ENCODE results near the gene HMGCL.
"Not testable (repeated sequence)": the region's sequence is repeated elsewhere in the genome, so short reads cannot be mapped to it uniquely, and the experiment has no call there.

HMGCL gene

GRCh38 chr1:23825076-23825761, at the start of gene HMGCL:
HMGCL (minus strand) TSS chr1:23825429; CDS start chr1:23825415, 14 bp downstream.
- peak; percentile 90 for DNase-seq

- DNase-seq: no peak
These were observed 47.2 kb upstream of the HMGCL start for GRCh38 chr1:23872421-23872820.

GRCh38 chr1:23869051-23869450, 43.8 kb upstream of the HMGCL start:
- DNase-seq: no peak

GRCh38 chr1:23868557-23869016, 43.4 kb upstream of the HMGCL start:
- no peak for DNase-seq

GRCh38 chr1:23867895-23868556, 42.8 kb upstream of the HMGCL start, which contains the start of gene FUCA1:
FUCA1 (minus strand) TSS chr1:23868290; CDS start chr1:23868286, 4 bp downstream.
- DNase-seq: peak; percentile 94

- no peak for DNase-seq
These were observed 42.3 kb upstream of the HMGCL start for GRCh38 chr1:23867542-23867894.

GRCh38 chr1:23865543-23865930, 40.3 kb upstream of the HMGCL start:
- DNase-seq: no peak

GRCh38 chr1:23864801-23865542, 39.7 kb upstream of the HMGCL start:
- DNase-seq: no peak

- DNase-seq: no peak
These were observed 37.4 kb upstream of the HMGCL start for GRCh38 chr1:23862640-23863039.

- no peak for DNase-seq
These were observed 29.3 kb upstream of the HMGCL start for GRCh38 chr1:23854568-23854967.

GRCh38 chr1:23853124-23853523, 27.9 kb upstream of the HMGCL start:
- not testable (repeated sequence) for DNase-seq

GRCh38 chr1:23851406-23851805, 26.2 kb upstream of the HMGCL start:
- not testable (repeated sequence) for DNase-seq

GRCh38 chr1:23848673-23849616, 23.7 kb upstream of the HMGCL start:
- no peak for DNase-seq

- not testable (repeated sequence) for DNase-seq
These were observed 22.4 kb upstream of the HMGCL start for GRCh38 chr1:23847482-23848095.

GRCh38 chr1:23845163-23845562, 19.9 kb upstream of the HMGCL start:
- no peak for DNase-seq

GRCh38 chr1:23843644-23844043, 18.4 kb upstream of the HMGCL start:
- no peak for DNase-seq

GRCh38 chr1:23838401-23838866, 13.2 kb upstream of the HMGCL start:
- DNase-seq: peak; percentile 74

- no peak for DNase-seq
These were observed 12.7 kb upstream of the HMGCL start for GRCh38 chr1:23837908-23838307.

- no peak for DNase-seq
These were observed 10.8 kb upstream of the HMGCL start for GRCh38 chr1:23836037-23836436.

- DNase-seq: not testable (repeated sequence)
These were observed 8.9 kb upstream of the HMGCL start for GRCh38 chr1:23834156-23834555.

- no peak for DNase-seq
These were observed 2.5 kb upstream of the HMGCL start for GRCh38 chr1:23827717-23828116.

- DNase-seq: not testable (repeated sequence)
These were observed 1.4 kb upstream of the HMGCL start for GRCh38 chr1:23826590-23826989.

Data from stimulated activated CD4-positive, alpha-beta T cell treated with anti-CD3 and anti-CD28 coated beads, Interleukin-4, amount 100 ng/mL, for 24 hours (primary cell).